GM18909 (cell line): ENCODE data around the gene APOM.

Experiments
- ATAC-seq: cut with Tn5 transposase; IDR thresholded peaks from one replicate; pipeline ENCODE4 v1.9.1; 2021; ENCODE audit warnings: mild to moderate bottlenecking; ENCODE audit not compliant: unreplicated experiment, poor library complexity

Gene APOM

DNA sequence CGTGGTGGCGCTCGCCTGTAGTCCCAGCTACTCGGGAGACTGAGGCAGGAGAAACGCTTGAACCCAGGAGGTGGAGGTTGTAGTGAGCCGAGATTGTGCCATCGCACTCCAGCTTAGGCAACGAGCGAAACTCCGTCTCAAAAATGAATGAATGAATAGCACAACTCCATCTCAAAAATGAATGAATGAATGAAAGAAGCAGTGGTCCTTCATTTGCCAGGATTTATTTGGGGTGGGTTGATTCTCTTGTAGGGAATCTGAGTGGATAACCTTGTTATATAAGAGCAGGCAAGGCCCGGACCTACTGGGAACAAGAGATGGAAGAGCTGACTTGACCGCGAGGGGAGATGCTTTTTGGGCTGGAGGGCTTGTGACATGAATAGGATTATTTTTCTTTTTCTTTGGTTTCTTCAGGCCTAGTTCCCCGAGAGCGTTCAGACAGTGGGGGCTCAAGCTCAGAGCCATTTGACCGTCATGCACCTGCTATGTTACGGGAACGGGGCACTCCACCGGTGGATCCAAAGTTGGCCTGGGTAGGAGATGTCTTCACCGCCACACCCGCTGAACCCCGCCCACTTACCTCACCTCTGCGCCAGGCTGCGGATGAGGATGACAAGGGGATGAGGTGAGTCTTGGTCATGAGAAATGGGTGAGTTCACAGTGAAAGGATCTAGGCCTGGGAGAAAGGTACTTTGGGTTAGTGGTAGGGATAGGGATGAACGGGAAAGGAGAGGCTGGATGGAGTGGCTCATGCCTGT, 25.3 kb upstream of the APOM start:
- no peak for ATAC-seq

DNA sequence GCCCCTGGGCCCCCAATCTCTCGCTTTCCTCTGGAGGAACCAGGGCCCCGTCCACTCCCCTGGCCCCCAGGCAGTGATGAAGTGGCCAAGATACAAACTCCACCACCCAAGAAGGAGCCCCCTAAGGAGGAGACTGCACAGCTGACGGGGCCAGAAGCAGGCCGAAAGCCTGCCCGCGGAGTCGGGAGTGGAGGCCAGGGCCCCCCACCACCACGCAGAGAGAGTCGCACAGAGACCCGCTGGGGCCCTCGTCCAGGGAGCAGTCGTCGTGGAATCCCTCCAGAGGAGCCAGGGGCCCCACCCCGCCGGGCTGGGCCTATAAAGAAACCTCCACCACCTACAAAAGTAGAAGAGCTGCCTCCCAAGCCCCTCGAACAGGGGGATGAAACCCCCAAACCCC, 24.5 kb upstream of the APOM start:
- no peak for ATAC-seq

DNA sequence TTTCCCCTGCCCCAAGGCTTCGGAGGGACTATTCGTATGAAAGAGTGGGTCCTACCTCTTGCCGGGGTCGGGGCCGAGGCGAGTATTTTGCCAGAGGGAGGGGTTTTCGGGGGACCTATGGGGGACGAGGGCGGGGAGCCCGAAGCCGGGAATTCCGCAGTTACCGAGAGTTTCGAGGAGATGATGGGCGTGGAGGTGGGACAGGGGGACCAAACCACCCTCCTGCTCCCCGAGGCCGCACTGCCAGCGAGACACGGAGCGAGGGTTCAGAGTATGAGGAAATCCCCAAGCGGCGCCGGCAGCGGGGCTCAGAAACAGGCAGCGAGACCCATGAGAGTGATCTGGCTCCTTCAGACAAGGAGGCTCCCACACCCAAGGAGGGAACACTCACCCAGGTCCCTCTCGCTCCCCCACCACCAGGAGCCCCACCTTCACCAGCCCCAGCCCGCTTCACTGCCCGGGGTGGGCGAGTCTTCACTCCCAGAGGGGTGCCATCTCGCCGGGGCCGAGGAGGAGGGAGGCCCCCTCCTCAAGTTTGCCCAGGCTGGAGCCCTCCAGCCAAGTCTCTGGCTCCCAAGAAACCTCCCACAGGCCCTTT, 23.9 kb upstream of the APOM start:
- no peak for ATAC-seq

DNA sequence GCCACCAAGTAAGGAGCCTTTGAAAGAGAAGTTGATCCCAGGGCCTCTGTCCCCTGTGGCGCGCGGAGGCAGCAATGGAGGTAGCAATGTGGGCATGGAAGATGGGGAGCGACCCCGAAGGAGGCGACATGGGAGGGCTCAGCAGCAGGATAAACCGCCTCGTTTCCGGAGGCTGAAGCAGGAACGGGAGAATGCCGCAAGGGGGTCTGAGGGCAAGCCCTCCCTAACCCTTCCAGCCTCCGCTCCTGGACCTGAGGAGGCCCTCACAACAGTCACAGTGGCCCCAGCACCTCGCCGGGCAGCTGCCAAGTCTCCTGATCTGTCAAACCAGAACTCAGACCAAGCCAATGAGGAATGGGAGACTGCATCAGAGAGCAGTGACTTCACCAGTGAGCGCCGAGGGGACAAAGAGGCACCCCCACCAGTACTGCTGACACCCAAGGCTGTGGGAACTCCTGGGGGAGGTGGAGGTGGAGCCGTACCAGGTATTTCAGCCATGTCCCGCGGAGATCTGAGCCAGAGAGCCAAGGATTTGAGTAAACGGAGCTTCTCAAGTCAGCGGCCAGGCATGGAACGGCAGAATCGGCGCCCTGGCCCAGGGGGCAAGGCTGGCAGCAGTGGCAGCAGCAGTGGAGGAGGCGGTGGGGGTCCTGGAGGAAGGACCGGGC, 23.3 kb upstream of the APOM start:
- ATAC-seq = no peak

DNA sequence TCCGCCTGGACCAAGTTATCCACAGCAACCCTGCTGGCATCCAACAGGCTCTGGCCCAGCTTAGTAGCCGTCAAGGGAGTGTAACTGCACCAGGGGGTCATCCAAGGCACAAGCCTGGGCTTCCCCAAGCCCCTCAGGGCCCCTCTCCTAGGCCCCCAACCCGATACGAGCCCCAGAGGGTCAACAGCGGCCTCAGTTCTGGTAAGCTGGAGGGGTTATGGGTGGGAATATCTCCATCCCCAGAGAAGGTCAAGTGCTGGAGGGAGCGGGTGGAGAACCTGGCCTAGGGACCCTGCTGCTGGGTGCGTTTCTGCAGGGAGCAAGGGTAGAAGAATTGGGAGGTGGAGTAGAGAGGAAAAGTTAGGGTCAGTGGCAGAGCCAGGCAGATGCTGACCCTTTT, 22.2 kb upstream of the APOM start:
- ATAC-seq = no peak

DNA sequence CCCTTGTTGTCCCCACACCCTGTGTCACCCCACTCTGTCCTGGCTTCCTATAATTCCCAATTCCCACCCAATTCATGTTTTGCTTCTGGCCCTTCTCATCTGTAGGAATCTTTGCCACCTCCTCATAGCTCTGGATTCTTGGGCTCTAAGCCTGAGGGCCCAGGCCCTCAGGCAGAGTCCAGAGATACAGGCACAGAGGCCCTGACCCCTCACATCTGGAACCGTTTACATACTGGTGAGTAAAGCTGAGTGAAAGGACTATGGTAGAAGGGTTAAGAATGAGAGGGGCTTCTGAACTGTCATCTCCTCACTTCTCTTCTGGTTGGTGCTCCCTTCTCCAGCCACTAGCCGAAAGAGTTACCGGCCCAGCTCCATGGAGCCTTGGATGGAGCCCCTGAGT, 21.6 kb upstream of the APOM start:
- no peak for ATAC-seq

DNA sequence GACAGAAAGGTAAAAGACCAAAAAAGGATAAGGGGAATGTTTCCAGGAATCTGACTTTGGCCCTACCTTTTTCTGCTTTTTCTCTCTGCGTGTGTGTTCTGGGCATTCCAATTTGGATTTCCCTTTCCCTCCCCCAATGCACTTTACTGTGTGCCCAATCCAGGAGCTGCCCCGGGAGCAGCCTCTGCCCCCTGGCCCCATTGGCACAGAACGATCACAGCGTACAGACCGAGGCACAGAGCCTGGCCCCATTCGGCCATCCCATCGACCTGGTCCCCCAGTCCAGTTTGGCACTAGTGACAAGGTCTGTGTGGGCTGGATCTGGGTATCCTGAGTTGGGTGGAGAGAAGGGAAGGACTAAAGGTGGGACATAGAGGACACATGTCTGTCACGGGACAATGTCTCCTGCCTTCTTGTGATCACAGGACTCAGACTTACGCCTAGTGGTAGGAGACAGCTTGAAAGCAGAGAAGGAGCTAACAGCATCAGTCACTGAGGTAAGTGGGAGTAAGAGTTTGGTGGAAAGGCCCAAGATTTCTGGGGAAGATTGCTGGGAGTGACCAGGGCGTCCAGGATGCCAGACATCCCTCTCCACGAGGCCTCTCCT, 20.6 kb upstream of the APOM start:
- ATAC-seq = no peak

DNA sequence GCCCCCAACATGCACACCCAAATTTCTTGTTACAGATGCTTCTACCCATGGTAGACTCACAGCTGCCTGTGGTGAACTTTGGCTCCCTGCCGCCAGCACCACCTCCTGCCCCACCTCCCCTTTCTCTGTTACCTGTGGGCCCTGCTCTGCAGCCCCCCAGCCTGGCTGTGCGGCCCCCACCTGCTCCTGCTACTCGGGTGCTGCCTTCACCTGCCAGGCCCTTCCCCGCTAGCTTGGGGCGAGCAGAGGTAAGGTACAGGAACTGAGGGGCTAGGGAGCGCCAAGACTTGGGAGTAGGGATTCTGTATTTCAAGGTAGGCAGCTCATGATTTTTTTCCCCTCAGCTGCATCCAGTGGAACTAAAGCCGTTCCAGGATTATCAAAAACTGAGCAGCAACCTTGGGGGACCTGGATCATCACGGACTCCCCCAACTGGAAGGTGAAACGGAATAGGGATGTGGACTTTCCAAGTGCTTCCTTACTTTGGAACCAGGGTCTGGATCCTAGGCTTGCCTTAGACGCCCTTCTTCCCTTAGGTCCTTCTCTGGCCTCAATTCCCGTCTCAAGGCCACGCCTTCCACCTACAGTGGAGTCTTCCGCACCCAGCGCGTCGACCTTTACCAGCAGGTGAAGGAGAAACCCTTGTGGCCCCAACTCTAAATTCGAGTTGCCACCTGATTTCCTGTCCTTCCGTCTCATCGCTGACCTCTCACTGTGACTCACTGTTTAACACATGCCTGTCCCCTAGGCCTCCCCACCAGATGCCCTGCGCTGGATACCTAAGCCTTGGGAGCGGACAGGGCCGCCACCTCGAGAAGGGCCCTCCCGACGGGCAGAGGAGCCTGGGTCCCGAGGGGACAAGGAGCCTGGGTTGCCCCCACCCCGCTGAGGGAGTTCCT, 18.7 kb upstream of the APOM start:
- no peak for ATAC-seq

DNA sequence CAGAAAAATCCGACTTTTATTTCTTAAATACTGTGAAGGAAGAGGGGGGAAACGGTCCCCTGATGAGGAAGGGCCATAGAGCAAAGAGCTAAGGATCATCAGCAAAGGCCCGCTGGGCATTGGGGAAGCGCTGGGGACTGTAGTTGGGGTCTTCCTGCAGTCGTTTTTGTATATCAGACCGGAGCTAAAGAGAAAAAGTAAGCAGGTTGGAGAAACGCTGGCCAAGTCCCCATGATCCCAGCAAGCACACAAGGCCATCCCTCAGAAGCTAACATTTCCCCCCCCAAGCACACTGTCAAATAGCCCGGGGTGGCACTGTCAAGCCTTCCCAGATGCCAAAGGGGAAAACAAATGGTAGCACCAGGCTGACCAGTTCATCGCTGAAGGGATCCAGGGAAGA, 16.7 kb upstream of the APOM start:
- no peak for ATAC-seq

DNA sequence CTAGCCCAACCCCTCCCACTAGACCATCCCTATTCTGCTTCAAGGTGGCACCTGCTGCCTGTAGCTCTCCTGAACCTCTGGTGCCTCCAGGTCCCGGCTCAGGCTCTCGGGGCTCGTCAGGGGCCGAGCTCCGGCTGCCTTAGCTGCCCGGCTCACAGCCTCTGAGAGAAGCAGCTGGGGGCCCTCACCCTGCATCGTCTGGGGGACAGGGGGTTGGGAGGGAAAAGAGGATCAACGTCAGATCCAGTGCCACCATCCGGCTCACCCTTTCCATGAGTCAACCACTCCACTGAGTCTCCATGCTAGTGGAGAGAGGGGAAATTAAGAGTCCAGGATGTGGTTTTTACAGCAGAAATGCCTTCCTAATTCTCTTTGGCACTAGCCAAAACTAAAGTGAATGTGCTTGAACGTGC, 16.2 kb upstream of the APOM start:
- no peak for ATAC-seq

DNA sequence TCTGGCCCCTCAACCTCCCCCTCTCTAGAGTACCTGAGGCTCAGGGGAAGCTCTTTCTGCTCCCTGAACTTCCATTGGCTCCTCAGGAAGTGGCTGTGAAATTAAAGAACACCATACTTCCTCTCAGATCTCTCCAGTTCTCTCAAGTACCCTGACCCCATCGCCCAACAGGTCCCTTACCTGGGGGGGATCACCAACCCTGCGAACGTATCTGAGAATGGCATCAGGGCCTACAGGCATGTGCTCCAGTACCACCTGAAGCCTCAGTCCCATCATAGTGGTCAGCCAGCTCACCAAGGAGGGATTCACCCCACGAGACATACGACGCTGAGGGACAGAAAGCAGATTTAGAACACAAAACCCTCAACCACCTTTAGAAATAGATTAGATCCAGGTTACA, 15.1 kb upstream of the APOM start:
- no peak for ATAC-seq

DNA sequence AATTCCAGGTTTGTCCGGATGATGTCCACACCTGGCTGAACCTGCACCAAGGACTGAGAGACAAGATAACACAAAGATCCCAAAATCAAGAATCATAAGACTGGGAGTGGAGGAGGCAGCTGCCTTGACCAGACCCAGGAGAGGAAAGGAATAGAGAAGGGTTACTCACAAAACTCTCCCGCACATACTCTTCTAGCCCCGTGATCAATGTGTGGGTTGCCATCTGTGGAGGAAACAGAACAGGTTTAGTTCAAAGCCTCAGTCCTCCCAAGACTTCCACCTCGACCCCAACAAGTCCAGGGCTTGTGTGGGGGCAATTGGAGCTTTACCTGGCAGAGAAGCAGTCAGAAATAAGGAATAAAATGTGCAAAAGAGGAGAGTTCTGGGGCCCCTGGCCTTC, 14.3 kb upstream of the APOM start:
- no peak for ATAC-seq

DNA sequence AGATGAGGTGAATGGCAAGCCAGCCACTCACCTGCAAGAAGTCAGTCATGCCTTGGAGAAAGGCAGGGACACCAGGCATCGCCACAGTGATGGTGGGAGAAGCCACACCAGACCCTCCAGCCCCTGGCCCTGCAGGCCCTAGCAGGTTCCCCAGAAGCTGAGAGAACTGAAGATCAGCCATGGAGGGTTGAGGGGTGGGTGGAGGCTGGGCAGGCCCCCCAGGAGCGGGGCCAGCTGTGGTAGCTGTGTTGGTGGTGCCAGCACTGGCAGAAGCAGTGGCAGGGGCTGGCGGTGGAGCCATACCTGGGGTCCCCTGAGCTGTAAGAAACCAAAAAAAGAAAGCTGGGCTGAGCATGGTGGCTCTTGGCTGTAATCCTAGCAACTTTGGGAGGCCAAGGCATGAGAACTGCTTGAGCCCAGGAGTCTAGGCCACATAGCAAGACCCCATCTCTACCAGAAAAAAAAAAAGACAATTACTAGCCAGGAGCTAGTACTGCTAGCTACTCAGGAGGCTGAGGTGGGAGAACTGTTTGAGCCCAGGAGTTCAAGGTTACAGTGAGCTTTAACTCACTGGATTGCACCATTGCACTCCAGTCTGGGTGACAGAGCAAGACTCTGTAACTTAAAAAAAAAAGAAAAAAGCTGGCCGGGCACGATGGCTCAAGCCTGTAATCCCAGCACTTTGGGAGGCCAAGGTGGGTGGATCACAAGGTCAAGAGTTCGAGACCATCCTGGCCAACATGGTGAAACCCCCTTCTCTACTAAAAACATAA, 12.7 kb upstream of the APOM start:
- ATAC-seq = no peak

DNA sequence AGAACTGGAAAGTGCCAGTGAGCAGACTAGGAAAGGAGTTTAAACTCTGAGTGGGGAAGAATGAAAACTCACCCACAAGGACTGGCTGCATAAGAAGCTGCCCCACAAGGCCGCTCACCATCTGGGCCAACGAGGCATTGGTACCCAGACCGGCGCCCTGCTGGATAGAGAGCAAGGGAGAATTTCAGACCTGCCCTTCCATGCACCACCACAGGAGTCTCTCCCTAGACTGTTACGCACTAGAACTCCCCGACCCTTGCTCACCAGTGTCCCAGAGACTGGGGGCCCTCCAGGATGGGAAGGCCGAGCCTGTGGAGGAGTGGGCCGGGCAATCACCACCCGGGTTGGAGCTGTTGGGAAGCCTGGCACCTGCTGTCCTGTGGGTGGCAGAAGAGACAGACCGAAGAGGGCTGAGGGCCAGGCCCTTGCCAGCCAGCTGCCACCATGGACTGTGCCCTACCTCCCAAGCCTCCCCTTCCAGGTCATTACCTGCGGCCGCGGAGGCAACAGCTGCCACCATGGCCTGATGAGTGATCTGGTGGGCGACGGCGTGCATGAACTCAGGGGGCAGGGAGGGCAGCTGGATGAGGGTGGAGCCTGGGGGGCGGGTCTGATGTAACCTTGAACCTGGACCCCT, 11.8 kb upstream of the APOM start:
- no peak for ATAC-seq

DNA sequence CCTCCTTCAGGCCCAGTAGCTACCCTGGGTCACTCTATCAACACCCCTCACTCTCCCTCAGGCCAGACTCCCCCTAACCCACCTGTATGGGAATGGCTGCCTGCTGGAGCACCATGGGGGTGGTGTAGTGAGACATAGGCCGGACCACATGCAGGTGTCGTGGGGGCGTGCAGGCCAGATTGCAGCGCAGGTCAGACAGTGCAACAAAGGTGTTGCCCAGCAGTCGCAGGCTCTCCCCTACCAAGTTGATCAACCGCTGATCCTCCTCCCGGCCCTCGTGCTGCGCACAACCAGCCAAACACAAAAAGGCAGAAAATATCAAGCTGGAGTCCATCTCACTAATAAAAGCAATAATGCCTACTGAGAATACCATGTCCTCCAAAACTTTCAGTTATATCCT, 10.4 kb upstream of the APOM start:
- no peak for ATAC-seq

DNA sequence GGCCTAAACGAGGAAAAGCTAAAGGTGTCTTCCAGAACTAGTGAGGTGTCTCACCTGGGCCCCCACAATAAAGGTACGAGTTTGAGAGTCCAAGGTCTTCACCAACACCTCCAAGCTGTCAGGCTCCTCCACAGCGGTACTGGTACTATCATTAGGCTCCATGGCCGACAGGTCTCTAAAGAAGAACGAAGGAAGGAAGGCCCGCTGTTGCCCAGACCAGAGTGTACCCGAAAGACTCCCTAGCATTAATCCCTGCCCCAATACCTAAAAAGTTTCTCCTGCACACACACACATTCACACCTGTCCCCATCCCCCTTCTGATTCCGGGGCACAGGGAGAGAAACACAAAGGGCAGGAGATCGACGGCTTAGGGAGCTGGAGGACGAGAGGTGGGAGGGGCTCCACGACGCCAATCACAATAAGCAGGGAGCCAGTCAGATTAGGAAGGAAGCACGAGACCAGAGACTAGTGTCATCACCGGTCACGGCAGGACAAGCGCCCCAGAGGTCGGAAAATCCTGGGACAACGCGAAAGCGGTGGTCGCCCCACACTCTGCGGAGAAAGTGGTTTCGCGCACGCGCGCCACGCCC, 4.0 kb upstream of the APOM start:
- peak; percentile 30 for ATAC-seq

DNA sequence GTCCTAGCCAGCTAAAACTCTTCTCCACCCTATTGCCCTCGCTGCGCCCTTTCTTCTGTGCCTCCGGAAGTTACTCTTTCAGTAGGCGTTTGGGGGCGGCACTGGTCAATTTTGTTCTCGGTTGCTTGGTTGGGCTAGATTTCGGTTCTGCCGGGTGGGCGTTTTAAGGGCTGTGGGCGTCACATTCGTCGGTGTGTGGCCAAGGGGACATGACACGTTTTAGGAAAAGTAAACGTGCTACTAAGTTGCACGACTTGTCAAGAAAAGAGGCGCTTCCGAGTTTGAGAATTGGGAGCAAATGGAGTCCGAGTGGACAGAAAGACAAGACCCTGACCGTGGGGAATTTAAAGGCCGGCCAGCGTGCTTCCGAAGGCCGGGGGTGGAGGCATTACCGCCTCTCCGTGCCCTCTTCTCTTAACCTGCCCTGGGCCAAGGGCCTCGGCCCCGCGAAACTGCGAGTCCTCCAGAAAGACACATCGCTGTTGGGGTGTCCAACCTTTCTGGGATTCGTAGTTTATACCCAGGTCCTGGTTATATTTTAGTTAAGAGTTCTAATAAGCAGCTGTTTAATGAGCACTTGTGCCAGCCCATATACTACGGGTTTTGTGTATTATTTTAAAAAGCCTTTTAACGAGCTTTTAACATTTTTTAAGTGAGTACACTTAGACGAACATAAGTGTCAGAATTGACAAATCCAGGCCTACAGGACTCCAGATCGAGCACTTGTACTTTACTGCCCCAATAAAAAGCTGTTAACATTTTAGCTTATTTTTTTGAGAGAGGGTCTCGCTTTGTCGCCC, 2.6 kb upstream of the APOM start:
- ATAC-seq = peak; percentile 63
